Endothelial cell of umbilical vein (primary cell): ENCODE results near the gene TRAPPC2L. TPM values are rescaled to one million over a fixed set of nuclear protein-coding genes. Genes with fewer than 3 reads are reported as not detected.

Experiments
- BruUV-seq: library from RNA; stranded (reverse); fragments of 400-500 nt; replicated peaks from 2 replicates; lab custom pipeline; 2021; lab: Mats Ljungman, UMichigan
- CTCF ChIA-PET: fragments of 300-600, 350-600 bp; sonication (Branson Sonifier 250); formaldehyde crosslinking; loops from one replicate; lab custom pipeline; 2021; ENCODE audit warnings: antibody characterized with exemption, inconsistent platforms; lab: Charles Lee
- POLR2A ChIA-PET: fragments of 300-600, 350-600 bp; sonication (Branson Sonifier 250); formaldehyde crosslinking; loops from one replicate; lab custom pipeline; 2021; ENCODE audit warnings: antibody characterized with exemption, inconsistent platforms; lab: Charles Lee
- DNase-seq: peaks from one replicate; pipeline ENCODE4 v3.0.0-alpha.2; 2011; ENCODE audit warnings: low read depth, low spot score
- FAIRE-seq: peaks from 2 replicates; lab custom pipeline; 2011; peaks lifted over from hg19 to GRCh38; lab: Jason Lieb, UNC
- H2AFZ ChIP-seq: 2 replicates; pipeline ENCODE4 v1.6.0; 2012; ENCODE audit warnings: low read depth, low read length, control low read depth, inconsistent platforms
- H3K27ac ChIP-seq: 2 replicates; pipeline ENCODE4 v1.5.1; 2011; ENCODE audit warnings: low read depth, mild to moderate bottlenecking, control low read depth, low read length, moderate library complexity; ENCODE audit not compliant: insufficient read depth
- H3K27me3 ChIP-seq, 2 experiments: 2 replicates each; pipeline versions ENCODE4 v1.6.0 to v1.6.1; 2011; ENCODE audit warnings: low read length in 2 of 2, mixed read lengths in 1 of 2; ENCODE audit not compliant: control insufficient read depth in 2 of 2, insufficient read depth in 2 of 2
- H3K36me3 ChIP-seq, 2 experiments: 2 replicates in 1 of 2; 3 replicates in 1 of 2; pipeline ENCODE4 v1.5.1; 2011; ENCODE audit warnings: low read length in 2 of 2, mild to moderate bottlenecking in 1 of 2, moderate library complexity in 1 of 2; ENCODE audit not compliant: control insufficient read depth in 2 of 2, insufficient read depth in 2 of 2; ENCODE audit errors: extremely low read depth in 1 of 2
- H3K4me1 ChIP-seq: 3 replicates; pipeline ENCODE4 v1.5.1; 2011; ENCODE audit warnings: mild to moderate bottlenecking, low read length; ENCODE audit not compliant: control insufficient read depth, insufficient read depth; ENCODE audit errors: extremely low read depth
- H3K4me2 ChIP-seq: 2 replicates; pipeline ENCODE4 v1.6.1; 2011; ENCODE audit warnings: low read length, control low read depth, mixed read lengths; ENCODE audit not compliant: insufficient read depth
- H3K4me3 ChIP-seq, 3 experiments: fragments of 200-600 bp in 1 of 3; sonication (generic), shearing (Covaris generic) in 1 of 3; replicated peaks in 1 of 3; 2 replicates each; pipeline ENCODE4 v1.5.1; 2011 to 2016; ENCODE audit warnings: control low read depth in 3 of 3, low read length in 3 of 3, mild to moderate bottlenecking in 2 of 3, inconsistent platforms in 1 of 3, low read depth in 1 of 3, moderate library complexity in 1 of 3; ENCODE audit not compliant: insufficient read depth in 1 of 3
- H3K79me2 ChIP-seq: 2 replicates; pipeline ENCODE4 v1.6.0; 2012; ENCODE audit warnings: low read length, inconsistent platforms; ENCODE audit not compliant: control insufficient read depth, insufficient read depth
- H3K9ac ChIP-seq: replicated peaks from 2 replicates; pipeline ENCODE3; 2011; ENCODE audit warnings: low read length, control low read depth; ENCODE audit not compliant: insufficient read depth; ENCODE audit errors: extremely low read depth
- H3K9me1 ChIP-seq: replicated peaks from 3 replicates; pipeline ENCODE4 v1.6.0; 2011; ENCODE audit warnings: mild to moderate bottlenecking, low read length; ENCODE audit not compliant: control insufficient read depth, insufficient read depth; ENCODE audit errors: extremely low read depth
- H3K9me3 ChIP-seq: replicated peaks from 2 replicates; pipeline ENCODE4 v1.5.1; 2012; ENCODE audit warnings: low read length, inconsistent platforms; ENCODE audit not compliant: control insufficient read depth, insufficient read depth
- H4K20me1 ChIP-seq: replicated peaks from 2 replicates; pipeline ENCODE3; 2011; ENCODE audit warnings: mild to moderate bottlenecking, low read length; ENCODE audit not compliant: control insufficient read depth, insufficient read depth; ENCODE audit errors: extremely low read depth
- CTCF ChIP-seq, 2 donors: IDR thresholded peaks; 1 replicate in 1 of 2; 2 replicates in 1 of 2; pipeline ENCODE4 v1.5.1; 2011; ENCODE audit warnings: low read length in 2 of 2, mild to moderate bottlenecking in 2 of 2, moderate library complexity in 2 of 2, control low read depth in 1 of 2, inconsistent platforms in 1 of 2, low read depth in 1 of 2; ENCODE audit not compliant: insufficient read depth in 1 of 2; ENCODE audit errors: extremely low read depth in 1 of 2
- EZH2 ChIP-seq: IDR thresholded peaks from 2 replicates; pipeline ENCODE4 v1.6.1; 2012; ENCODE audit warnings: borderline replicate concordance, low read depth, mild to moderate bottlenecking, moderate library complexity, low read length, inconsistent platforms; ENCODE audit not compliant: severe bottlenecking
- FOS ChIP-seq: IDR thresholded peaks from 2 replicates; pipeline ENCODE4 v1.6.1; 2011; ENCODE audit warnings: mild to moderate bottlenecking, low read length, moderate library complexity, borderline replicate concordance; ENCODE audit not compliant: insufficient read depth
- GATA2 ChIP-seq: IDR thresholded peaks from 2 replicates; pipeline ENCODE4 v1.7.0; 2011; ENCODE audit warnings: low read depth, mild to moderate bottlenecking, moderate library complexity, mixed read lengths, low read length; ENCODE audit not compliant: insufficient read length, insufficient read depth
- JUN ChIP-seq: IDR thresholded peaks from 2 replicates; pipeline ENCODE4 v1.6.1; 2011; ENCODE audit warnings: borderline replicate concordance, low read depth; ENCODE audit not compliant: insufficient read length, insufficient read depth
- MAX ChIP-seq: IDR thresholded peaks from 2 replicates; pipeline ENCODE4 v1.6.1; 2011; ENCODE audit not compliant: insufficient read depth, insufficient read length
- MYC ChIP-seq: IDR thresholded peaks from one replicate; pipeline ENCODE4 v1.6.1; 2011; ENCODE audit warnings: mild to moderate bottlenecking, low read depth, low read length
- POLR2A ChIP-seq: IDR thresholded peaks from 2 replicates; pipeline ENCODE4 v1.6.1; 2012; ENCODE audit warnings: low read depth, mild to moderate bottlenecking, control low read depth, low read length
- POLR2AphosphoS5 ChIP-seq: IDR thresholded peaks from 2 replicates; pipeline ENCODE4 v1.6.1; 2012; ENCODE audit warnings: low read depth, mild to moderate bottlenecking, control low read depth, low read length, moderate library complexity; ENCODE audit not compliant: insufficient read depth
- dilution Hi-C: fragments of 300-500 bp; cut with MboI; formaldehyde crosslinking; loops from one replicate; pipeline ENCODE4 v1.15.0; 2019; ENCODE audit warnings: low sequenced_read_pairs; ENCODE audit not compliant: extremely low pct_ligation_motif_present
- intact Hi-C: fragments of 100-400 bp; cut with micrococcal nuclease; formaldehyde crosslinking; loops from one replicate; pipeline ENCODE4 v1.10.0; 2022
- polyA plus RNA-seq, 4 experiments: library from polyadenylated mRNA; depleted of rRNA in 3 of 4; stranded (reverse) in 3 of 4; unstranded in 1 of 4; fragments of >200 nt; gene quantifications; 2 replicates each; pipeline versions ENCODE4 v1.2.1 to v1.2.3, GENCODE V29; 2011 to 2012; ENCODE audit warnings: missing spikeins in 1 of 4
- total RNA-seq: library from RNA; stranded (reverse); gene quantifications from 2 replicates; pipeline ENCODE4 v1.2.3, GENCODE V29; 2021

Gene TRAPPC2L
- total and polyA plus RNA-seq, 2 donors (not counting 3 experiments of a cell fraction or from before 2014, with no cell fraction given) = 61.9 to 131 TPM

GRCh38 chr16:88885693-88886280 is 28.9 kb downstream of the TRAPPC2L start:
- no peak overlapping the region for H3K4me2 ChIP-seq
- FAIRE-seq (no peak), DNase-seq (no peak)
- dilution Hi-C loops (no loop called here), intact Hi-C loops (no loop called here)
- no peaks in the 10 kb centered on the region for H3K27me3 ChIP-seq
- no peak overlapping the region for H3K9ac ChIP-seq
- no peaks in the 10 kb centered on the region for H3K9me1 ChIP-seq
- no peaks in the 10 kb centered on the region for H3K36me3 ChIP-seq
- TF ChIP-seq POLR2A (no peak), GATA2 (no peak), FOS (no peak), EZH2 (no peak), JUN (no peak), MYC (no peak), MAX (no peak), CTCF (IDR thresholded peaks at IDR 0.05; ENCODE audit: extremely low read depth in 1 of 2, insufficient read depth in 1 of 2, low read depth in 1 of 2, low read length in 2 of 2) (no peak), POLR2AphosphoS5 (no peak)
- ChIA-PET POLR2A (no interaction called here), CTCF (no interaction called here)
- H3K4me1 ChIP-seq = no peaks in the 10 kb centered on the region
- no TSS peak for BruUV-seq
- H4K20me1 ChIP-seq = no peaks in the 10 kb centered on the region
- no peaks in the 10 kb centered on the region for H3K9me3 ChIP-seq
- H3K4me3 ChIP-seq = no peak overlapping the region
- H3K27ac ChIP-seq = no peak overlapping the region
- no peaks in the 10 kb centered on the region for H3K79me2 ChIP-seq
- no peak overlapping the region for H2AFZ ChIP-seq
